SK-MEL-5 (cell line): Measurements from ENCODE around the gene MAX. TPM values are rescaled to one million over a fixed set of nuclear protein-coding genes. Genes with fewer than 3 reads are reported as not detected.
"Not testable (repeated sequence)": the region's sequence is repeated elsewhere in the genome, so short reads cannot be mapped to it uniquely, and the experiment has no call there.

Source experiments
- DNase-seq: peaks from one replicate; pipeline ENCODE4 v3.0.0-alpha.2; 2016; ENCODE audit warnings: low read depth, low spot score
- in situ Hi-C: cut with HindIII; loops from 2 replicates; pipeline ENCODE4 v1.10.0; 2016; ENCODE audit warnings: low sequenced_read_pairs, high pct_unique_total_duplicates, low pct_unique_long_range_greater_than_20kb
- total RNA-seq: library from RNA; depleted of rRNA; stranded (reverse); fragments of >200 nt; shearing (Covaris generic); gene quantifications from 2 replicates; pipeline ENCODE4 v1.2.3, GENCODE V29; 2014

MAX gene
- total RNA-seq, 1 experiment from 2014 or later, result 73.3 TPM

DNA sequence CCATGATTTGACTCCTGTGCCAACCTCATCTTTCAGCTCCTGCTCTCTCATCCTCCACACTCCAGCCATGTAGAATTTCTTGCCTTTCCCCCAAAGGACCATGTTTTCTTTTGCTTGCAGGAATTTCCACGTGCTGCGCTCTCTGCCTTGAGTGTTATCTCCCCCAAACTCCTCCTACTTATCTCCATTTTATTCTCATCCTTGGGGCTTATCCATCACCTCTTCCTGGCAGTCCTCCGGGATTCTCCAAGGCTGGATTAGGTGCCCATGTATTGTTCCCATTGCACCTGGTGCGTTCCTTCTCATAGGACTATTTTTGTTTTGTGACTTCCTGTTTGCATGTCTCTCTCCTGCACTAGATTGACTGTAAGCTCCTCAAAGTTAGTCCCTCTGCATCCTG is 7.0 kb upstream of the MAX start:
- no peak for DNase-seq
- in situ Hi-C loops, result no loop called here

GRCh38 chr14:65107200-65107599 is 4.9 kb upstream of the MAX start:
- in situ Hi-C loops, result no loop called here
- no peak for DNase-seq

DNA sequence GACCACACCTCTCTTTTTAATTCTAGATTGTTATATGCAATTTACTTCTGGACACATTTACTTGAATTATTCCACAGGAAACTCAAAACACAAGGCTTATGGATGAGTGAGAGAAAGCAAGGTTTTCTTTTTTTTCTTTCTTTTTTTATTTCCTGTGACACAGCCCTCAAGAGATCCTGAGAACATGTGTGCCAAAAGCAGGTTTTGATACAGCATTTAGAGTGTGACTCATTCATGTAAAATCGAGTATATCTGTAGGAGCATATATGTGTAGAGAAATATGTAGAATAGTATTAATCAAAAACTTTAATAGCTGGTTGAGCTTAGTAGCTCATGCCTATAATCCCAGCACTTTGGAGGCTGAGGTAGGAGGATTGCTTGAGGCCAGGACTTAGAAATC is 4.4 kb upstream of the MAX start:
- in situ Hi-C loops, result no loop called here

DNA sequence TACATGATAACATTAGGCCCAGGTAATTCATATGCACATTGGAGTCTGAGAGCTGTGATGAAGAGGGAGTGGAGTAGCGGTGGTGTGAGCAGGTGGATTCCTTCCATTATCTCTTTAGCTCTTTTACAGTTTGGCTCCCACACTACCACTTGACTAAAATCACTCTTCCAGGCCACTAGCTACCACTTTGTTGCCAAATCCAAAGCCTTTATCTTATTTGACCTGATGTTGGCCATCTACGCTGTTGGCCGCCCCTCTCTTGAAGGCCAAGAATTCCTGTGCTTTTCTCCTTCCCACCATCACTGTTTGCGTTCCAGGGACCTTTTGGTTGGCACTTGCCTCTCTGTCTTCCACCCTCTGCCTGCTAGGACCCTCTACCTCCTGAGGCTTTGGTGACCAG is 4.0 kb upstream of the MAX start:
- DNase-seq, result no peak
- in situ Hi-C loops, result no loop called here

More for the DNA sequence above, 4.4 kb upstream of the MAX start:
- DNase-seq, result no peak

DNA sequence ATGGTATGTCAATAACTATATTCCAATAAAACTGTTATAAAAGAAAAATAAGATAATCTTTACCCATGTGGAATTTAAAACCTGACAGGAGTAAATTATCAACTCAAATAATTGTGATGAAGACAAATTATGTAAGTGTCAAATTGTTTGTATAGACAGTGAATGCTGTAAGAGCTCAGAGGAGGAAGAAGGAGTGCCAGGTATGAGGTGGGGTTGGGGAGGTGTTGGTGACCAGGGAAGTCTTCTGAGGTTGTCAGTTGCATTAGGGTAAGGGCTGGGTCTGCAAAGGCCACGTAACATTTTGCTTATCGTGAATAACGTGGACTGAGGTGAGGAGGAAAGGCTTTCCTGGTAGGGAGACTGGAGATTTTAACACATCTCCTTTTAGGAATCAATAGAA is 2.5 kb upstream of the MAX start:
- in situ Hi-C loops, result no loop called here
- no peak for DNase-seq

- in situ Hi-C loops, result no loop called here
Observed at GRCh38 chr14:65103150-65103760, 938 bp upstream of the MAX start.

GRCh38 chr14:65101631-65102440 is 481 bp downstream of the MAX start:
- no peak for DNase-seq
- in situ Hi-C loops, result no loop called here

More at GRCh38 chr14:65103150-65103760, 938 bp upstream of the MAX start:
- DNase-seq, result peak; percentile 47

DNA sequence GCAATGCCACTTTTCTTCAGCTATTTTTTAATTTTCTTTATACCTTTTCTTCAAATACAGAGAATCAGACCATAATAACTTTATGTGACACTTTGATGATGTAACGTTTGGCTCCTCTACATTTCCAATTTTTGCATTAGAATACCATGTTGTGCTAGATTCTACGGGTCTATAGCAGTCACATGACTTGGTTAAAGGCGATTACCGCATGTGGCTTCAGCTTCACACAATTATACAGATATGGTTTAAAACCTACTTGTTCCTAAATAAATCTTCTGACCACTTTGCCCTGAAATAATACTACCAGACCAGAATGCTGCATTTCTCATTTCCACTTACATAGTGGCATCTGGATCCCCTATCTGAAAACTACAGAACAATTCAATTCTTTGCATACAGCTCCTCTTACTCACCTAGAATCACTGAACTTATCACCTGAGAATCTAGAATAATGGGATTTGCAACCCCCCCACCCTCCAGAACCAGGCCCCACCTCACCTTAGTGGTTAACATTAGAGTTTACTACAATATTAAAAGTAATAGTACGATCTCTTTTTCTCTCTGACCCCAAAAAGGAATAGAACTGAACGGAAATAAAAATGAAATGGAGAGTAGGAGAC is 1.3 kb downstream of the MAX start:
- DNase-seq, result no peak
- in situ Hi-C loops, result no loop called here

DNA sequence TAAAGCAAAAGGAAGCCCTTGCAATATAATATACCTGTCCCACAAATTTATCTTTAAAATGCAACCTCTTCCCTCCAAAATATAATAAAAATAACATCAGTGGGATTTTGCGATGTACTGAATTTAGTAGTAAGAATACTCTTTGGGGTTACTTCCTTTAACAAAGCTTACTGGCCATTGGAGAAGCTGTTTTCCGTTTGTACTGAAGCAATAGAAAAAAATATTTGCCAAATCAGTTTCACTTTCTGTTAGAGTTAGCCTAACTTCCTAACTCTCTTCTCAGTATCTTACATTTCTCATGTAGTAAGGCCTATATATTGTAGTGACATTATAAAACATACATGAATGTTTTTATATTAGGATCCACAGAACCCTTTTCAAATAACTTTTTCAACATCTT is 3.7 kb downstream of the MAX start:
- no peak for DNase-seq
- in situ Hi-C loops, result no loop called here

- no peak for DNase-seq
- in situ Hi-C loops, result no loop called here
Observed at GRCh38 chr14:65096323-65097089, 5.8 kb downstream of the MAX start.

- in situ Hi-C loops, result no loop called here
Observed at GRCh38 chr14:65095633-65096205, 6.6 kb downstream of the MAX start.

GRCh38 chr14:65092349-65092748 is 10.0 kb downstream of the MAX start:
- no peak for DNase-seq
- in situ Hi-C loops, result no loop called here

More at GRCh38 chr14:65095633-65096205, 6.6 kb downstream of the MAX start:
- no peak for DNase-seq

GRCh38 chr14:65087835-65088234 is 14.5 kb downstream of the MAX start:
- in situ Hi-C loops, DNase-seq: not testable (repeated sequence)

- in situ Hi-C loops, DNase-seq: not testable (repeated sequence)
Observed at GRCh38 chr14:65086686-65087085, 15.6 kb downstream of the MAX start.

DNA sequence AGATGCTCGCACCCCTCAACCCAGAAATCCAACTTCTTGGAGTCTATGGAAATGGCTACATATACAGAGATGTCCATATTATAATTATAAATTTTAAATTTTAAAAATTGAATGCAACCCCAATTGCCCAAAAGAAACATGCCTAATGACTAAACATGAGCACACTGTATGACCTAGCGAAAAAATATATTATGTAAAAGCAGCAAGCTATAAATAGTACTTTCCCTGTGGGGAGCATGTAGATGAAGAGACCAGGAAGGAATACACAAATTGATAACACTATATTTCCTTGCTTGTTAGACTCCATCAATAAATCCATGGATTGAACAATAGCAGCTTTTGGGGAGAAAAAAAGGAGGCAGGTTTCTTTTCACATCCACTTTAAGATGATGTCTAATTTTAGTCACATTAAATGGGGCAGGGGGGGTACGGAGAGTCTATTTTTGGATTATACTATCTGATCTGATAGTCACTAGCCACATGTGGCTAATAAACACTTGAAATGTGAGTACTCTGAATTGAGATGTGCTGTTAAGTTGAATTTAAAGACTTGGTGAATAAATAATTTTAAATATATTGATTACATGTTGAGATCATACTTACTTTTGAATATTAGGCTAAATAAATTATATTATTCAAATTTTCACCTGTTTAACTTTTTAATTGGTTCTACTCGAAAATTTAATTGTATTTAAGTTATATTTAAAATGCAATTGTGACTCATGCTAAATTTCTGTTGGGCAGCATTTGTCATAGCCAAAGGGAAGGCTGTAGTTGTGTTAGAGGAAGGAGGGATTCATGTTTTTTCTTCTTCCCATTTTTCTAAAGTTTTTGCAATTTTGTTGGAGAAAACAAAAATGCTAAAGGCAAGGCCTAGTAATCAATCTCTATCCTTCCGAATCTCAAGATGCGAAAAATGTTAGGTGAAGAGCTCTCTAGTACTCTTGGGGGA is 17.5 kb downstream of the MAX start:
- in situ Hi-C loops, result no loop called here
- DNase-seq, result no peak

DNA sequence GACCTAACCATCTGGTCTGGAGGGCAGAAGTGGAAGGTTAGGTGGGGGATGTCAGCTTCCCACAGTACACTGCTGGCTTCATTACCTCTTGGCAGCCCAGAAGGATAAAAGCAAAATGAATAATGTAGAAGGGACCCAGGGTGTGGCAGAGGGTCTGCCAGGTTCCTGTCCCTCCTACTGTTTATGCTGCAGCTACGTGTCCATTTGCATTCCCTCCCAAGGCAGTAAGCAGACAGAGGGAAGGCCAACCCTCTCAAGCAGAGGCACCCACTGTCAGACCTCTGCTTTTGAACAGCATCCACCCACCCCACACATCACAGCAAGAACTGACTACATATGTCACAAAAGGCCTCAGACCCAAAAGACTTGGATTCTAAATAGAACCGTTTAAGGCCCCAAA is 19.4 kb downstream of the MAX start:
- DNase-seq, result no peak
- in situ Hi-C loops, result no loop called here
